Upper lobe of left lung (tissue), 4 donors: ENCODE data around the gene IL17D.

Experiments used
- CTCF ChIP-seq, 6 experiments: fragments of 450-650 bp in 4 of 6; fragments of 200-600 bp in 2 of 6; sonication (generic) in 2 of 6; IDR thresholded peaks; one replicate each; pipeline ENCODE4 v1.5.1; 2016 to 2019; ENCODE audit warnings: antibody characterized with exemption in 6 of 6
- EP300 ChIP-seq, 4 donors: sonication (generic); formaldehyde crosslinking; IDR thresholded peaks; one replicate each; pipeline ENCODE4 v1.5.1; 2017; ENCODE audit warnings: antibody characterized with exemption in 4 of 4, control low read depth in 2 of 4
- POLR2A ChIP-seq, 4 donors: fragments of 450-650 bp; IDR thresholded peaks; one replicate each; pipeline ENCODE4 v1.5.1; 2016 to 2017; ENCODE audit warnings: antibody characterized with exemption in 4 of 4, mild to moderate bottlenecking in 2 of 4
- POLR2AphosphoS5 ChIP-seq, 2 donors: sonication (generic); formaldehyde crosslinking; IDR thresholded peaks; one replicate each; pipeline ENCODE4 v1.5.1; 2017; ENCODE audit warnings: antibody characterized with exemption in 2 of 2

GRCh38 chr13:20671789-20672188 lies 31.7 kb upstream of the IL17D start:
- TF ChIP-seq POLR2A (IDR thresholded peaks at IDR 0.05), result no peak
- no peak for TF ChIP-seq CTCF (IDR thresholded peaks at IDR 0.05)
- TF ChIP-seq EP300 (IDR thresholded peaks at IDR 0.05), result no peak
- no peak for TF ChIP-seq POLR2AphosphoS5 (IDR thresholded peaks at IDR 0.05)
